Liver (tissue), 9 donors: ENCODE data around the gene CLCN1. TPM values are rescaled to one million over a fixed set of nuclear protein-coding genes. Genes with fewer than 3 reads are reported as not detected.
A peak's percentile ranks its signal among the peaks of the same experiment; 100 is the strongest.

ENCODE experiments used
- DNase-seq: peaks from one replicate; pipeline ENCODE4 v3.0.0-alpha.2; 2017; ENCODE audit warnings: low spot score
- H3K27ac ChIP-seq, 2 donors: one replicate each; pipeline ENCODE4 v1.7.0; 2013; ENCODE audit warnings: inconsistent platforms in 2 of 2, low read length in 2 of 2, control low read depth in 1 of 2, low read depth in 1 of 2, mild to moderate bottlenecking in 1 of 2
- H3K27me3 ChIP-seq, 4 donors: one replicate each; pipeline versions ENCODE4 v1.6.1 to v1.7.0; 2013; ENCODE audit warnings: low read length in 3 of 4, inconsistent platforms in 1 of 4, mild to moderate bottlenecking in 1 of 4, moderate library complexity in 1 of 4; ENCODE audit not compliant: control insufficient read depth in 4 of 4, insufficient read depth in 4 of 4
- H3K36me3 ChIP-seq, 4 donors: one replicate each; pipeline versions ENCODE4 v1.6.1 to v1.7.0; 2013; ENCODE audit warnings: low read length in 3 of 4, mild to moderate bottlenecking in 3 of 4, low read depth in 1 of 4, moderate library complexity in 1 of 4; ENCODE audit not compliant: control insufficient read depth in 4 of 4, insufficient read depth in 3 of 4
- H3K4me1 ChIP-seq, 4 donors: one replicate each; pipeline versions ENCODE4 v1.6.1 to v1.7.0; 2013; ENCODE audit warnings: low read length in 3 of 4, mild to moderate bottlenecking in 3 of 4, moderate library complexity in 1 of 4; ENCODE audit not compliant: control insufficient read depth in 4 of 4, insufficient read depth in 4 of 4
- H3K4me3 ChIP-seq, 3 donors: one replicate each; pipeline versions ENCODE4 v1.6.1 to v1.7.0; 2013; ENCODE audit warnings: low read length in 3 of 3, control low read depth in 1 of 3, low read depth in 1 of 3, mild to moderate bottlenecking in 1 of 3
- H3K9ac ChIP-seq, 2 donors: one replicate each; pipeline ENCODE4 v1.7.0; 2013; ENCODE audit warnings: low read length in 2 of 2, mild to moderate bottlenecking in 2 of 2, moderate library complexity in 2 of 2, control low read depth in 1 of 2, low read depth in 1 of 2
- H3K9me3 ChIP-seq, 4 donors: one replicate each; pipeline versions ENCODE4 v1.6.1 to v1.7.0; 2013; ENCODE audit warnings: low read length in 3 of 4; ENCODE audit not compliant: control insufficient read depth in 4 of 4
- FOXA1 ChIP-seq: IDR thresholded peaks from 2 replicates; pipeline ENCODE4 v1.6.1; 2016; ENCODE audit warnings: antibody characterized with exemption
- GABPA ChIP-seq, 2 donors: IDR thresholded peaks in 1 of 2; conservative IDR thresholded peaks in 1 of 2; 2 replicates each; pipeline ENCODE4 v1.6.1; 2016; ENCODE audit warnings: antibody characterized with exemption in 2 of 2, mild to moderate bottlenecking in 1 of 2, moderate library complexity in 1 of 2
- HNF4A ChIP-seq, 2 donors: conservative IDR thresholded peaks; 2 replicates each; pipeline ENCODE4 v1.6.1; 2016; ENCODE audit warnings: antibody characterized with exemption in 2 of 2, mild to moderate bottlenecking in 2 of 2
- HNF4G ChIP-seq: IDR thresholded peaks from 2 replicates; pipeline ENCODE4 v1.6.1; 2016; ENCODE audit warnings: antibody characterized with exemption
- JUND ChIP-seq, 2 donors: IDR thresholded peaks; 2 replicates each; pipeline ENCODE4 v1.6.1; 2016; ENCODE audit warnings: antibody characterized with exemption in 2 of 2
- NR2F2 ChIP-seq: IDR thresholded peaks from 2 replicates; pipeline ENCODE4 v1.6.1; 2016; ENCODE audit warnings: antibody characterized with exemption
- RXRA ChIP-seq, 2 donors: IDR thresholded peaks; 2 replicates each; pipeline ENCODE4 v1.6.1; 2017 to 2018; ENCODE audit warnings: antibody characterized with exemption in 2 of 2, mild to moderate bottlenecking in 1 of 2
- SP1 ChIP-seq: IDR thresholded peaks from 2 replicates; pipeline ENCODE4 v1.6.1; 2018; ENCODE audit warnings: antibody characterized with exemption, mild to moderate bottlenecking
- TAF1 ChIP-seq: conservative IDR thresholded peaks from 2 replicates; pipeline ENCODE4 v1.6.1; 2016; ENCODE audit warnings: antibody characterized with exemption, mild to moderate bottlenecking
- WGBS: extraction: QIAGEN DNeasy Blood & Tissue Kit; methylation state at CpG from one replicate; pipeline ENCODE4 v1.1.7; 2013; 5-methylcytosine and 5-hydroxymethylcytosine counted together
- polyA plus RNA-seq, 2 donors: library from polyadenylated mRNA; stranded (reverse) in 1 of 2; unstranded in 1 of 2; fragments of 200-250 nt in 1 of 2; fragments of >200 nt in 1 of 2; fragmentation: Nextera tagmentation in 1 of 2; extraction: Ambion mirVana in 1 of 2; gene quantifications; one replicate each; pipeline versions ENCODE4 v1.2.1 to v1.2.3, GENCODE V29; 2013 to 2015
- total RNA-seq, 2 donors: library from RNA; depleted of rRNA; stranded (reverse); fragments of >200 nt; gene quantifications; one replicate each; pipeline ENCODE4 v1.2.3, GENCODE V29; 2014
- TF ChIP-seq, protein P1 (sequence below): IDR thresholded peaks from 2 replicates; pipeline ENCODE4 v1.6.1; 2016; ENCODE audit warnings: antibody characterized with exemption
- TF ChIP-seq, protein P2 (sequence below): IDR thresholded peaks from 2 replicates; pipeline ENCODE4 v1.6.1; 2016; ENCODE audit warnings: antibody characterized with exemption
- TF ChIP-seq, protein P3 (sequence below): IDR thresholded peaks from 2 replicates; pipeline ENCODE4 v1.6.1; 2016; ENCODE audit warnings: antibody characterized with exemption, mild to moderate bottlenecking
- TF ChIP-seq, protein P4 (sequence below): fragments of 150-350 bp; IDR thresholded peaks from 2 replicates; pipeline ENCODE4 v1.5.1; 2017; ENCODE audit warnings: improper control_type of control experiment, low read depth, low read length; ENCODE audit not compliant: missing input control
- donor health status: healthy.
- donor health status: healthy.
- donor health status: healthy.
- donor health status: healthy.
- donor health status: healthy.

The CLCN1 gene
- total and polyA plus RNA-seq, 4 donors = 0.01 to 0.08 TPM; not detected in 2

DNA sequence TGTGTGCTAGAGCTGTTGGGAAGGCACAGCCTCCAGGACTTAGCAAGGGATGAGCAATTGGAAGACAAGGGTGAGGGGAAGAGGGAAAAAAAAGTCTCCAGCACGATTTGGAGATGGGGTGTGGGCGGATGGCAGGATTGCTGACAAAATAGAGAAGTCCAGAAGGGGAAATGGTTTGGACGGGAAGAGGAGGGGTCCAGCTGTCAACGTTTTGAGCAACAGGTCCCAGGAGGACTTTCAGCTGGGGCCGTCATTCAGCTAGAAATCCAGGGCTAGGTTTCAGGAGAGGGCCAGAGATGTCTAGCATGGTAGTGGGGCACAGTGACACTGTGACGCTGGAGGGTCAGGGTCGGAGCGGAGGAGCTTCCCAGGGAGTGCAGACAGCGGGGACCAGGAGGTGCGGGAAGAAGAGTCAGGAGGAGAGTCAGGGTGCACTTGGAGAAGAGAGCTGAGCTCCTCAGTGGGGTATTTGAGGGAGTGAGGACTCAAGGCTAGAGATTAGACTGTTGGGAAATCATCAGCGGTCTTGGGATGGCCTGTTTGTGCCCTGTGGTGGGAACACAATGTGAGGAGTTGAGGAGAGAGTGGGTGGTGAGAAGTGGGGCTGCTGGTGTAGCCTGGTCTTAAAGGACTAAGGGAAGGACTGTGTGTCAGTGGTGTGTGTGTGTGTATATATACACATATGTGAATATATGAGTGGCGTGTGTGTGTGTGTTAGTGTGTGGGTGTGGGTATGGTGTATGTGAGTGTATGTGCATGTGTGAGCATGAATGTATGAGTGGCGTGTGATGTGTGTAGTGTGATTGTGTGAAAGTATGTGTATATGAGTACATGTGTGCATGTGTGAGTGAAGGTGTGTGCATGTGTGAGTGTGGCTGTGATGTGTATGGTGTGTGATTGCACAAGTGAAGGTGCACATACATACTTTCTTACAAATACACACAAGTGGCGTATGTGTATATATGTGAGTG lies 69.0 kb downstream of the CLCN1 start:
- Histone ChIP-seq H3K4me1 (peaks cover 16 to 59% (median 44%) of the 10 kb centered on the region in 4 donors), H3K4me3 (no peak overlapping the region), H3K36me3 (peaks cover 10 to 23% (median 13%) of the 10 kb centered on the region in 4 donors), H3K27me3 (no peaks in the 10 kb centered on the region), H3K9me3 (no peaks in the 10 kb centered on the region), H3K27ac (peak overlapping the region in 1 of 2 donors; percentile 96), H3K9ac (no peak overlapping the region)
- no peak for TF ChIP-seq FOXA1
- TF ChIP-seq, protein P1, sequence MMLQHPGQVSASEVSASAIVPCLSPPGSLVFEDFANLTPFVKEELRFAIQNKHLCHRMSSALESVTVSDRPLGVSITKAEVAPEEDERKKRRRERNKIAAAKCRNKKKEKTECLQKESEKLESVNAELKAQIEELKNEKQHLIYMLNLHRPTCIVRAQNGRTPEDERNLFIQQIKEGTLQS = no peak
- TF ChIP-seq, protein P2, sequence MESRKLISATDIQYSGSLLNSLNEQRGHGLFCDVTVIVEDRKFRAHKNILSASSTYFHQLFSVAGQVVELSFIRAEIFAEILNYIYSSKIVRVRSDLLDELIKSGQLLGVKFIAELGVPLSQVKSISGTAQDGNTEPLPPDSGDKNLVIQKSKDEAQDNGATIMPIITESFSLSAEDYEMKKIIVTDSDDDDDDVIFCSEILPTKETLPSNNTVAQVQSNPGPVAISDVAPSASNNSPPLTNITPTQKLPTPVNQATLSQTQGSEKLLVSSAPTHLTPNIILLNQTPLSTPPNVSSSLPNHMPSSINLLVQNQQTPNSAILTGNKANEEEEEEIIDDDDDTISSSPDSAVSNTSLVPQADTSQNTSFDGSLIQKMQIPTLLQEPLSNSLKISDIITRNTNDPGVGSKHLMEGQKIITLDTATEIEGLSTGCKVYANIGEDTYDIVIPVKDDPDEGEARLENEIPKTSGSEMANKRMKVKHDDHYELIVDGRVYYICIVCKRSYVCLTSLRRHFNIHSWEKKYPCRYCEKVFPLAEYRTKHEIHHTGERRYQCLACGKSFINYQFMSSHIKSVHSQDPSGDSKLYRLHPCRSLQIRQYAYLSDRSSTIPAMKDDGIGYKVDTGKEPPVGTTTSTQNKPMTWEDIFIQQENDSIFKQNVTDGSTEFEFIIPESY = no peak
- WGBS = 80% methylated on average over 14 of the region's 14 CpGs
- DNase-seq = no peak

DNA sequence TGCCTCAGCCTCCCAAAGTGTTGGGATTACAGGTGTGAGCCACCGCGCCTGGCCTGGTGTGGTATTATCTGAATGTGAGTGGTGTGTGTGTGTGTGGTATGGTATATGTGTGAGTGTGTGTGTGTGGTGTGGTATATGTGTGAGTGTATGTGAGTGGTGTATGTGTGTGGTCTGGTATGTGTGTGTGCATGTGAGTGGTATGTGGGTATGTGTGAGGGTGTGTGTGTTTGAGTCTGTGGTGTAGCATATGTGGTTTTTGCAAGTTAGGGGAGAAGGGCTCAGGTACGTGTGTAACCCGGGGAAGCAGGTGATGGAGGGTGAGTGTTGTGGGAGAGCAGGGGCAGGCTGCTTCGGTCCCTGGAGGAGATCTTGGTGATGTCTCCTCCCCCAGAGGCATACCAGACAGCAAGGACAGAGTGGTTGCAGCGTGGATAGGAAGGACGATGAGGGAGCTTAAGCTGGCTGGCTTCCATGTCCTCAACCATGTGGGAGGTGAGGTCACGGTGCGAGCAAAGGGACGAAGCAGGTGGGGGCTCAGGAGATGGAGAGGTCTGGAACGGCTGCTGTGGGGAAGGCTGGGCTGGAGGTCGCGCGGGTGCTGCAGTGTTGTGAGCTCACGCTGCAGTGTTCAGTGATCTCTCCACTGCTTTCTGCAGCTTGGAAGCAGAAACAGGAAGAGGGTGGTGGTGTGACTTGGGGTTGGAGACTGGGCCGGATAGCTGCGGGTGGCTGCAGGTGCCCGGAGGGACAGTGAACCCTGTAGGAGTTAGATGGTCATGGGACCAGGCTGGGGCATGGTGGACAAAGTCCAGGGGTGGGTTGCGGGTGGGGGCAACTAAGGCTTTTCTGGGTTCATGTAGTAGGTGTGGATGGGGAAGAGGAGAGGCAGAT lies 70.2 kb downstream of the CLCN1 start:
- peak; percentile 82 to 91 for TF ChIP-seq RXRA (IDR thresholded peaks at IDR 0.05)
- no peak for TF ChIP-seq GABPA (IDR thresholded peaks at IDR 0.05 in 1 of 2, conservative IDR thresholded peaks at IDR 0.05 in 1 of 2)
- no peak for TF ChIP-seq JUND (IDR thresholded peaks at IDR 0.05)
- no peak for TF ChIP-seq TAF1
- TF ChIP-seq SP1 = peak; percentile 37
- TF ChIP-seq HNF4A (conservative IDR thresholded peaks at IDR 0.05) = peak; percentile 26 to 55
- no peaks in the 10 kb centered on the region for H3K9me3 ChIP-seq
- no peak overlapping the region for H3K4me3 ChIP-seq
- WGBS = 33% methylated on average over 19 of the region's 19 CpGs
- H3K27me3 ChIP-seq = no peaks in the 10 kb centered on the region
- no peak for DNase-seq
- peaks cover 19 to 63% (median 51%) of the 10 kb centered on the region in 4 donors for H3K4me1 ChIP-seq
- H3K9ac ChIP-seq = no peak overlapping the region
- H3K27ac ChIP-seq = peak overlapping the region; percentile 3 to 36
- peaks cover 12 to 31% (median 18%) of the 10 kb centered on the region in 4 donors for H3K36me3 ChIP-seq

DNA sequence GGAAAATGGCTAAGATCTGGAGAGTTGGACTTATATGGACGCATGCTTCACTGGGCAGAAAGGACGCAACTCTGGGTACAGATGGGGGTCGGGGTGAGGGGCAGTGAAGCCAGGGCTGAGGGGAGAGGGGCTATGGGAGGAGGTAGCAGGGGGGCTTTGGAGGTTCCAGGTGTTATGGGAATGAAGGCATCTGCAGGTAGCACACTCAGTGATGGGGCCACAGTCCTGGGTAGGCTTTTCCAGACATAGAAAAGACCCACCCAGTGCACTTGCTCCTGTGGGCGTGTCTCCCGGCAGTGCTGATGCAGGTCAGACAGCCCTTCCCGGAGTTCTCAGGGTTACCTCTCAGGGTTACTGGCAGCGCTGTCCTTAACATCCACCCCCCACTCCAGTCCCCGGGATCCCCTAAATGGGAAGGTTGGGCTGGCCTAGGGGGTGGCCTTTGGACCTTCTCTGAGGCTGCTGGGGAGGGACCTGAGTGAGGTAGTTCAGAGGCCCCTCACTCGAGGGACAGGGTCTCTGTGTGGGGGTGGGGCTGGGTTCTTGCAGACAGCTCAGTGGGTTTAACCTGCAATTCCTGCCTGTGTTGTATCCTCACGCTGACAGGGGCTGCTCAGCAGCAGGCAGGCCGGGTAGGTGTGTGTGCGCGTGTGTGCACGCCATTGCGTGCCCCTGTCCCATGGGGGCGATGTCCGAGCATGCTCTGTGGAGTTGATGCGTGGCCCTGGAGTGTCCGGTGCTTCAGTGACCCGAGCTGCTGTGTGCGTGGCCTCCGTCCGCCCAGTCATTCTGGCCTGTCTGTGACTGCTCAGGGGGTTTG lies 71.5 kb downstream of the CLCN1 start:
- H3K9ac ChIP-seq = no peak overlapping the region
- H3K9me3 ChIP-seq = no peaks in the 10 kb centered on the region
- H3K4me1 ChIP-seq = peaks cover 23 to 68% (median 62%) of the 10 kb centered on the region in 4 donors
- H3K4me3 ChIP-seq = no peak overlapping the region
- WGBS = 91% methylated on average over 23 of the region's 23 CpGs
- no peaks in the 10 kb centered on the region for H3K27me3 ChIP-seq
- H3K36me3 ChIP-seq = peaks cover 12 to 31% (median 18%) of the 10 kb centered on the region in 4 donors
- no peak overlapping the region for H3K27ac ChIP-seq
- DNase-seq = no peak
- TF ChIP-seq GABPA (IDR thresholded peaks at IDR 0.05 in 1 of 2, conservative IDR thresholded peaks at IDR 0.05 in 1 of 2) (no peak), SP1 (no peak), HNF4A (conservative IDR thresholded peaks at IDR 0.05) (no peak), JUND (IDR thresholded peaks at IDR 0.05) (no peak), HNF4G (no peak), NR2F2 (no peak), FOXA1 (no peak)
- TF ChIP-seq, protein P1 = no peak
- TF ChIP-seq, protein P3, sequence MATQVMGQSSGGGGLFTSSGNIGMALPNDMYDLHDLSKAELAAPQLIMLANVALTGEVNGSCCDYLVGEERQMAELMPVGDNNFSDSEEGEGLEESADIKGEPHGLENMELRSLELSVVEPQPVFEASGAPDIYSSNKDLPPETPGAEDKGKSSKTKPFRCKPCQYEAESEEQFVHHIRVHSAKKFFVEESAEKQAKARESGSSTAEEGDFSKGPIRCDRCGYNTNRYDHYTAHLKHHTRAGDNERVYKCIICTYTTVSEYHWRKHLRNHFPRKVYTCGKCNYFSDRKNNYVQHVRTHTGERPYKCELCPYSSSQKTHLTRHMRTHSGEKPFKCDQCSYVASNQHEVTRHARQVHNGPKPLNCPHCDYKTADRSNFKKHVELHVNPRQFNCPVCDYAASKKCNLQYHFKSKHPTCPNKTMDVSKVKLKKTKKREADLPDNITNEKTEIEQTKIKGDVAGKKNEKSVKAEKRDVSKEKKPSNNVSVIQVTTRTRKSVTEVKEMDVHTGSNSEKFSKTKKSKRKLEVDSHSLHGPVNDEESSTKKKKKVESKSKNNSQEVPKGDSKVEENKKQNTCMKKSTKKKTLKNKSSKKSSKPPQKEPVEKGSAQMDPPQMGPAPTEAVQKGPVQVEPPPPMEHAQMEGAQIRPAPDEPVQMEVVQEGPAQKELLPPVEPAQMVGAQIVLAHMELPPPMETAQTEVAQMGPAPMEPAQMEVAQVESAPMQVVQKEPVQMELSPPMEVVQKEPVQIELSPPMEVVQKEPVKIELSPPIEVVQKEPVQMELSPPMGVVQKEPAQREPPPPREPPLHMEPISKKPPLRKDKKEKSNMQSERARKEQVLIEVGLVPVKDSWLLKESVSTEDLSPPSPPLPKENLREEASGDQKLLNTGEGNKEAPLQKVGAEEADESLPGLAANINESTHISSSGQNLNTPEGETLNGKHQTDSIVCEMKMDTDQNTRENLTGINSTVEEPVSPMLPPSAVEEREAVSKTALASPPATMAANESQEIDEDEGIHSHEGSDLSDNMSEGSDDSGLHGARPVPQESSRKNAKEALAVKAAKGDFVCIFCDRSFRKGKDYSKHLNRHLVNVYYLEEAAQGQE = no peak
- TF ChIP-seq, protein P4, sequence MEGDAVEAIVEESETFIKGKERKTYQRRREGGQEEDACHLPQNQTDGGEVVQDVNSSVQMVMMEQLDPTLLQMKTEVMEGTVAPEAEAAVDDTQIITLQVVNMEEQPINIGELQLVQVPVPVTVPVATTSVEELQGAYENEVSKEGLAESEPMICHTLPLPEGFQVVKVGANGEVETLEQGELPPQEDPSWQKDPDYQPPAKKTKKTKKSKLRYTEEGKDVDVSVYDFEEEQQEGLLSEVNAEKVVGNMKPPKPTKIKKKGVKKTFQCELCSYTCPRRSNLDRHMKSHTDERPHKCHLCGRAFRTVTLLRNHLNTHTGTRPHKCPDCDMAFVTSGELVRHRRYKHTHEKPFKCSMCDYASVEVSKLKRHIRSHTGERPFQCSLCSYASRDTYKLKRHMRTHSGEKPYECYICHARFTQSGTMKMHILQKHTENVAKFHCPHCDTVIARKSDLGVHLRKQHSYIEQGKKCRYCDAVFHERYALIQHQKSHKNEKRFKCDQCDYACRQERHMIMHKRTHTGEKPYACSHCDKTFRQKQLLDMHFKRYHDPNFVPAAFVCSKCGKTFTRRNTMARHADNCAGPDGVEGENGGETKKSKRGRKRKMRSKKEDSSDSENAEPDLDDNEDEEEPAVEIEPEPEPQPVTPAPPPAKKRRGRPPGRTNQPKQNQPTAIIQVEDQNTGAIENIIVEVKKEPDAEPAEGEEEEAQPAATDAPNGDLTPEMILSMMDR = no peak
